Natural killer cell (primary cell): Measurements from ENCODE around the gene CLEC18B. TPM values are rescaled to one million over a fixed set of nuclear protein-coding genes. Genes with fewer than 3 reads are reported as not detected.

Experiments used
- ATAC-seq, 3 donors: fragments of 150-1000 bp in 2 of 3; fragments of 200-7000 bp in 1 of 3; cut with Tn5 transposase; 1 replicate in 1 of 3; 2 replicates in 2 of 3; pipeline ENCODE4 v1.10.0; 2021; ENCODE audit warnings: mild to moderate bottlenecking in 2 of 3, moderate library complexity in 2 of 3
- DNase-seq, 2 donors: peaks; one replicate each; pipeline versions ENCODE4 v3.0.0 to v3.0.0-alpha.2; 2013 to 2021; ENCODE audit warnings: mixed read lengths in 1 of 2
- H3K27ac ChIP-seq: one replicate; pipeline ENCODE4 v1.5.1; 2013; ENCODE audit warnings: mild to moderate bottlenecking, low read length
- H3K27me3 ChIP-seq: one replicate; pipeline ENCODE4 v1.6.1; 2013; ENCODE audit warnings: low read length; ENCODE audit not compliant: control insufficient read depth, insufficient read depth
- H3K36me3 ChIP-seq: one replicate; pipeline ENCODE4 v1.6.1; 2013; ENCODE audit warnings: low read length; ENCODE audit not compliant: control insufficient read depth, insufficient read depth
- H3K4me1 ChIP-seq: one replicate; pipeline ENCODE4 v1.6.1; 2013; ENCODE audit warnings: low read length; ENCODE audit not compliant: control insufficient read depth, insufficient read depth
- H3K4me3 ChIP-seq: one replicate; pipeline ENCODE4 v1.5.1; 2013; ENCODE audit warnings: low read length
- H3K9me3 ChIP-seq: one replicate; pipeline ENCODE4 v1.6.1; 2013; ENCODE audit warnings: low read length; ENCODE audit not compliant: control insufficient read depth, insufficient read depth
- H3K27ac Mint-ChIP-seq, 2 donors: one replicate each; pipeline ENCODE4 v1.8.0; 2022; ENCODE audit warnings: mild to moderate bottlenecking in 2 of 2, mixed read lengths in 2 of 2, moderate library complexity in 1 of 2
- H3K27me3 Mint-ChIP-seq, 2 donors: one replicate each; pipeline ENCODE4 v1.8.0; 2022; ENCODE audit warnings: low read depth in 2 of 2, mixed read lengths in 2 of 2
- H3K36me3 Mint-ChIP-seq: one replicate; pipeline ENCODE4 v1.8.0; 2022; ENCODE audit warnings: mixed read lengths
- H3K4me1 Mint-ChIP-seq, 2 donors: one replicate each; pipeline ENCODE4 v1.8.0; 2022; ENCODE audit warnings: mixed read lengths in 2 of 2
- H3K4me3 Mint-ChIP-seq: one replicate; pipeline ENCODE4 v1.8.0; 2022; ENCODE audit warnings: mild to moderate bottlenecking, moderate library complexity, mixed read lengths
- H3K9me3 Mint-ChIP-seq, 2 donors: one replicate each; pipeline ENCODE4 v1.8.0; 2022; ENCODE audit warnings: mixed read lengths in 2 of 2
- CTCF ChIP-seq: fragments of 200-600 bp; IDR thresholded peaks from one replicate; pipeline ENCODE4 v1.8.0; 2022; ENCODE audit warnings: antibody characterized with exemption
- WGBS: methylation state at CpG from one replicate; pipeline ENCODE4 v1.1.7; 2013; ENCODE audit warnings: missing lambda C conversion rate; ENCODE audit not compliant: insufficient coverage; 5-methylcytosine and 5-hydroxymethylcytosine counted together
- intact Hi-C: fragments of 100-400 bp; cut with micrococcal nuclease; formaldehyde crosslinking; loops from one replicate; pipeline ENCODE4 v1.14.2; 2022
- total RNA-seq, 4 donors: library from RNA; stranded (reverse); fragments of 120-200 nt in 1 of 4; gene quantifications; one replicate each; pipeline versions ENCODE4 v1.2.3 to v1.2.4, GENCODE V29; 2013 to 2022

CLEC18B gene
- total RNA-seq, 3 donors from 2014 or later (not counting 1 experiment from before 2014, with no cell fraction given), result 0.24 to 1.8 (median 0.30) TPM

GRCh38 chr16:74465851-74466685, 44.8 kb upstream of the CLEC18B start:
- Histone ChIP-seq H3K9me3 (no peaks in the 10 kb centered on the region), H3K27ac (no peak overlapping the region), H3K27me3 (no peaks in the 10 kb centered on the region), H3K4me1 (no peaks in the 10 kb centered on the region), H3K36me3 (peaks cover 85% of the 10 kb centered on the region), H3K4me3 (no peak overlapping the region)
- WGBS, result 96% methylated on average over 3 of the region's 6 CpGs
- Mint-ChIP-seq H3K36me3 (peaks cover 13% of the 10 kb centered on the region), H3K4me1 (no peaks in the 10 kb centered on the region), H3K27ac (peak overlapping the region in 1 of 2 donors; percentile 23), H3K27me3 (no peaks in the 10 kb centered on the region), H3K9me3 (no peaks in the 10 kb centered on the region), H3K4me3 (no peak overlapping the region)
- DNase-seq, result no peak
- no peak for TF ChIP-seq CTCF
- no peak for ATAC-seq
- intact Hi-C loops, result no loop called here

GRCh38 chr16:74465281-74465680, 44.0 kb upstream of the CLEC18B start:
- WGBS, result 92% methylated on average over 7 of the region's 7 CpGs
- intact Hi-C loops, result no loop called here
- H3K9me3 Mint-ChIP-seq, result no peaks in the 10 kb centered on the region
- H3K27me3 ChIP-seq, result no peaks in the 10 kb centered on the region
- H3K4me3 ChIP-seq, result no peak overlapping the region
- no peak for TF ChIP-seq CTCF
- H3K4me3 Mint-ChIP-seq, result no peak overlapping the region
- H3K36me3 ChIP-seq, result peaks cover 84% of the 10 kb centered on the region
- peaks cover 13% of the 10 kb centered on the region for H3K36me3 Mint-ChIP-seq
- H3K27me3 Mint-ChIP-seq, result no peaks in the 10 kb centered on the region
- ATAC-seq (no peak), DNase-seq (no peak)
- no peak overlapping the region for H3K27ac ChIP-seq
- H3K4me1 Mint-ChIP-seq, result no peaks in the 10 kb centered on the region
- no peaks in the 10 kb centered on the region for H3K9me3 ChIP-seq
- H3K27ac Mint-ChIP-seq, result no peak overlapping the region
- no peaks in the 10 kb centered on the region for H3K4me1 ChIP-seq

- TF ChIP-seq CTCF, result no peak
- ATAC-seq, result no peak
- DNase-seq, result no peak
- Mint-ChIP-seq H3K36me3 (peaks cover 13% of the 10 kb centered on the region), H3K4me1 (no peaks in the 10 kb centered on the region), H3K27me3 (no peaks in the 10 kb centered on the region), H3K9me3 (no peaks in the 10 kb centered on the region), H3K27ac (no peak overlapping the region), H3K4me3 (no peak overlapping the region)
- 91% methylated on average over 2 of the region's 2 CpGs for WGBS
- Histone ChIP-seq H3K4me1 (no peaks in the 10 kb centered on the region), H3K27me3 (no peaks in the 10 kb centered on the region), H3K9me3 (no peaks in the 10 kb centered on the region), H3K4me3 (no peak overlapping the region), H3K36me3 (peaks cover 76% of the 10 kb centered on the region), H3K27ac (no peak overlapping the region)
- intact Hi-C loops, result no loop called here
Observed at GRCh38 chr16:74463888-74464287, 42.6 kb upstream of the CLEC18B start.
